ENCODE data around the gene DPH2. TPM values are rescaled to one million over a fixed set of nuclear protein-coding genes. Genes with fewer than 3 reads are reported as not detected.

The DPH2 gene
- total RNA-seq, 1 experiment from 2014 or later, result 38.9 TPM

GRCh38 chr1:43978551-43979260, 8.9 kb downstream of the DPH2 start, which contains the start of gene B4GALT2:
TSS of gene B4GALT2 (plus strand) at chr1:43979210. CDS start at chr1:43981161, 1,951 bp downstream.
- Mint-ChIP-seq H3K36me3 (ENCODE audit: insufficient read depth, unreplicated experiment) (peaks cover 36% of the 10 kb centered on the region), H3K4me1 (ENCODE audit: insufficient read depth, unreplicated experiment) (peaks cover 63% of the 10 kb centered on the region), H3K4me3 (ENCODE audit: unreplicated experiment) (peak within 1 kb of the TSS; percentile 94), H3K9me3 (ENCODE audit: unreplicated experiment) (no peaks in the 10 kb centered on the region), H3K27ac (ENCODE audit: low read depth, unreplicated experiment) (no peak within 1 kb of the TSS), H3K27me3 (ENCODE audit: insufficient read depth, unreplicated experiment) (no peaks in the 10 kb centered on the region)
- ChIA-PET POLR2A (interaction anchor here (0.9 to 1.0 kb wide), 2 partner anchors 12 to 195 kb away, joined by 3 to 4 read pairs; no protein-coding TSS in a partner anchor), CTCF (interaction anchor here (0.7 to 0.9 kb wide), 2 partner anchors 200 to 449 kb away, joined by 3 to 4 read pairs; no protein-coding TSS in a partner anchor)
- BruUV-seq (replicated peaks), result no TSS peak
- peak; percentile 33 for DNase-seq (ENCODE audit: unreplicated experiment)
- intact Hi-C loops (cut with micrococcal nuclease), result loop anchor here (5.0 kb wide), 1 partner anchor 451 kb away; no protein-coding TSS in a partner anchor
- TF ChIP-seq CTCF (IDR thresholded peaks at IDR 0.05; ENCODE audit: unreplicated experiment), result no peak

DNA sequence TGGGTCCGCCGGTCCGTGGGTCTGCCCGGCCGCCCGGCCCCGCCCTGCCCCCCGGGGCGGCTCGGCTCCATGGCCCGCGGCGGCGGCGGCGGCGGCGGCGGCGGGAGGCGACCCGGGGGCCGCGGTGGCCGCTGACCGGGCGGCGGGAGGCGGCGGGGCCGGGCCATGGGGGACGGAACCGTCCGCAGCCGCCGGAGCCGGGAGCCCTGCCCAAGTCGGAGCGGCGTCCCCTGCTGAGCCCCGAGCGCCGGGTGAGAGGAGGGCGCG, 9.4 kb downstream of the DPH2 start:
- intact Hi-C loops (cut with micrococcal nuclease), result loop anchor here (5.0 kb wide), 1 partner anchor 452 kb away; no protein-coding TSS in a partner anchor
- Mint-ChIP-seq H3K4me3 (ENCODE audit: unreplicated experiment) (peak overlapping the region; percentile 94), H3K4me1 (ENCODE audit: insufficient read depth, unreplicated experiment) (peaks cover 58% of the 10 kb centered on the region), H3K27ac (ENCODE audit: low read depth, unreplicated experiment) (no peak overlapping the region), H3K36me3 (ENCODE audit: insufficient read depth, unreplicated experiment) (peaks cover 33% of the 10 kb centered on the region), H3K9me3 (ENCODE audit: unreplicated experiment) (no peaks in the 10 kb centered on the region), H3K27me3 (ENCODE audit: insufficient read depth, unreplicated experiment) (no peaks in the 10 kb centered on the region)
- CTCF ChIA-PET, result no interaction called here
- no TSS peak for BruUV-seq (replicated peaks)
- TF ChIP-seq CTCF (IDR thresholded peaks at IDR 0.05; ENCODE audit: unreplicated experiment), result no peak
- DNase-seq (ENCODE audit: unreplicated experiment), result no peak
- POLR2A ChIA-PET, result interaction anchor here (1.1 to 1.2 kb wide), 2 partner anchors 9 to 33 kb away, joined by 3 to 5 read pairs; no protein-coding TSS in a partner anchor

DNA sequence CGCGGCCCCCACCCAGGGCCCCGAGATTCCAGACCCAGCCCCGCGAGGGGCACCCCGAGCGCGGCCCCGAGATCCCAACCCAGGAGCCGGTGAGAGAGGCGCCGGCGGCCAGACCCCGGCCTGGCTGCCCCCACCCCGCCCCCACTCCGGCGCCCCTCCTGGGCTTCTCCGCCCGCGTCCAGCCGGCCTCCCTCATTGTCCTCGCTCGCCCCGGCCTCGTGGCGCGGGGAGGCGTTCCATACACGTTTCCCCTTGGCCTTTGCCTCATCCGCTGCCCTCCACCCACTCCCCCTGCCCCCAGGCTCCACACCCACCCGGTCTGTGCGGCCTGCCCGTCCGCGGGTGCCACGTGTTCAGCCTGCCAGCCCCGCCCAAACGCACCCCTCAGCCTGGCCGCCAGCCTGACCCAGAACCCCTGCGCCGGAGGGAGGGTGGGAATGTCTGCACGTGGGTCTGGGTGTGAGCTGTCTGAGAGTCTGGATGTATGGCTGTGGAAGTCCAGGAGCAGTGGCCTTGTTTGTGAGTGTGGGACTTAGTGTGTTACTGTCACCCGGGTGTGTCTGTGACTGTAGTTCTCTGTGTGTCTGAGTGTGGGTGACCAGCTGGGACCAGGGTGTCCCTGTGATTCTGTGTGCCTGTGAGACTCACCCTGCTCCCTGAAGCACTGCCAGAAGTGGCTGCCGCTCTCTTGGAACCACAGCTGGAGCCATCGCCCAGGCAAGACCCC, 9.9 kb downstream of the DPH2 start:
- BruUV-seq (replicated peaks), result TSS peak; percentile 64
- peaks cover 55% of the 10 kb centered on the region for H3K4me1 Mint-ChIP-seq (ENCODE audit: insufficient read depth, unreplicated experiment)
- peak; percentile 51 for DNase-seq (ENCODE audit: unreplicated experiment)
- no peak for TF ChIP-seq CTCF (IDR thresholded peaks at IDR 0.05; ENCODE audit: unreplicated experiment)
- no peaks in the 10 kb centered on the region for H3K27me3 Mint-ChIP-seq (ENCODE audit: insufficient read depth, unreplicated experiment)
- intact Hi-C loops (cut with micrococcal nuclease), result loop anchor here (2.0 to 5.0 kb wide), 3 partner anchors 25 to 452 kb away; no protein-coding TSS in a partner anchor
- no peak overlapping the region for H3K27ac Mint-ChIP-seq (ENCODE audit: low read depth, unreplicated experiment)
- H3K36me3 Mint-ChIP-seq (ENCODE audit: insufficient read depth, unreplicated experiment), result peaks cover 28% of the 10 kb centered on the region
- POLR2A ChIA-PET, result interaction anchor here (0.8 to 1.2 kb wide), 4 partner anchors 9 to 49 kb away, joined by 3 to 5 read pairs (median 3); no protein-coding TSS in a partner anchor
- H3K4me3 Mint-ChIP-seq (ENCODE audit: unreplicated experiment), result peak overlapping the region; percentile 63
- CTCF ChIA-PET, result interaction anchor here (0.6 to 0.7 kb wide), 2 partner anchors 25 to 1023 kb away, joined by 3 read pairs; no protein-coding TSS in a partner anchor
- H3K9me3 Mint-ChIP-seq (ENCODE audit: unreplicated experiment), result no peaks in the 10 kb centered on the region

Measured in MCF 10A (cell line).